HepG2 (cell line): ENCODE data around the gene SPATS2. TPM values are rescaled to one million over a fixed set of nuclear protein-coding genes. Genes with fewer than 3 reads are reported as not detected.

Experiments used
- ATAC-seq: fragments of 200-7000 bp; cut with Tn5 transposase; 3 replicates; pipeline ENCODE4 v1.9.1; 2020; ENCODE audit warnings: mild to moderate bottlenecking, moderate library complexity
- BruUV-seq: library from RNA; stranded (reverse); fragments of 400-500 nt; replicated peaks from 2 replicates; lab custom pipeline; 2021; lab: Mats Ljungman, UMichigan
- CTCF ChIA-PET: fragments of 300-600 bp; formaldehyde crosslinking; extraction: SDS; loops from one replicate; lab custom pipeline; 2021; ENCODE audit warnings: low total read pairs, inconsistent platforms, low intra/inter-chr PET ratio; lab: Yijun Ruan, JAX
- POLR2A ChIA-PET: fragments of 350-600 bp; sonication (Branson Sonifier 250); formaldehyde crosslinking; loops from one replicate; lab custom pipeline; 2020; ENCODE audit warnings: antibody characterized with exemption, inconsistent platforms; lab: Yijun Ruan, JAX
- DNase-seq: peaks from one replicate; pipeline ENCODE4 v3.0.0-alpha.2; 2015; ENCODE audit warnings: low spot score
- FAIRE-seq: peaks from 3 replicates; lab custom pipeline; 2011; peaks lifted over from hg19 to GRCh38; lab: Jason Lieb, UNC
- H2AFZ ChIP-seq: one replicate; pipeline ENCODE4 v1.6.1; 2011; ENCODE audit warnings: low read length, inconsistent platforms
- H3K27ac ChIP-seq: fragments of 300-600 bp; 3 replicates; pipeline ENCODE4 v1.8.0; 2011; ENCODE audit warnings: mixed run types, mild to moderate bottlenecking, mixed read lengths, low read length, inconsistent platforms; ENCODE audit not compliant: insufficient read depth; ENCODE audit errors: extremely low read length
- H3K27me3 ChIP-seq, 2 experiments: fragments of 200-600 bp in 1 of 2; 2 replicates in 1 of 2; 3 replicates in 1 of 2; pipeline versions ENCODE4 v1.6.0 to v1.8.0; 2011; ENCODE audit warnings: low read length in 2 of 2, mild to moderate bottlenecking in 2 of 2, moderate library complexity in 2 of 2, inconsistent platforms in 1 of 2; ENCODE audit not compliant: insufficient read depth in 2 of 2, control insufficient read depth in 1 of 2
- H3K36me3 ChIP-seq, 2 experiments: fragments of 200-600 bp in 1 of 2; replicated peaks in 1 of 2; 2 replicates in 1 of 2; 3 replicates in 1 of 2; pipeline versions ENCODE4 v1.5.1 to v1.8.0; 2011; ENCODE audit warnings: low read length in 2 of 2, inconsistent platforms in 1 of 2; ENCODE audit not compliant: insufficient read depth in 2 of 2, control insufficient read depth in 1 of 2
- H3K4me1 ChIP-seq: 2 replicates; pipeline ENCODE4 v1.5.1; 2012; ENCODE audit warnings: low read length, inconsistent platforms; ENCODE audit not compliant: insufficient read depth
- H3K4me2 ChIP-seq: 2 replicates; pipeline ENCODE4 v1.6.0; 2011; ENCODE audit warnings: low read depth, low read length, inconsistent platforms
- H3K4me3 ChIP-seq, 3 experiments: fragments of 200-600 bp in 1 of 3; sonication (generic), shearing (Covaris generic) in 1 of 3; replicated peaks in 1 of 3; 2 replicates each; pipeline ENCODE4 v1.5.1; 2011 to 2016; ENCODE audit warnings: low read length in 3 of 3, inconsistent platforms in 2 of 3, low read depth in 2 of 3, mild to moderate bottlenecking in 2 of 3, control low read depth in 1 of 3, mixed read lengths in 1 of 3; ENCODE audit not compliant: insufficient read depth in 1 of 3
- H3K79me2 ChIP-seq: one replicate; pipeline ENCODE4 v1.6.1; 2011; ENCODE audit warnings: low read length, inconsistent platforms; ENCODE audit not compliant: insufficient read depth
- H3K9ac ChIP-seq: 2 replicates; pipeline ENCODE4 v1.6.0; 2011; ENCODE audit warnings: mild to moderate bottlenecking, low read depth, low read length, inconsistent platforms; ENCODE audit not compliant: insufficient read depth
- H3K9me3 ChIP-seq: 2 replicates; pipeline ENCODE4 v1.5.1; 2012; ENCODE audit warnings: mild to moderate bottlenecking, low read length
- H4K20me1 ChIP-seq: 2 replicates; pipeline ENCODE4 v1.6.0; 2011; ENCODE audit warnings: inconsistent platforms, mild to moderate bottlenecking, low read length, moderate library complexity; ENCODE audit not compliant: insufficient read depth
- ATAD3A ChIP-seq: sonication (generic); formaldehyde crosslinking; IDR thresholded peaks from 2 replicates; pipeline ENCODE4 v1.4.0; 2020; ENCODE audit warnings: missing genetic modification reagents
- ATF2 ChIP-seq: sonication (generic); formaldehyde crosslinking; IDR thresholded peaks from 2 replicates; pipeline ENCODE4 v1.4.0; 2020; ENCODE audit warnings: missing genetic modification reagents
- BORCS8-MEF2B ChIP-seq: sonication (generic); formaldehyde crosslinking; IDR thresholded peaks from 2 replicates; pipeline ENCODE4 v1.8.0; 2022; ENCODE audit warnings: mild to moderate bottlenecking, missing genetic modification reagents
- HNF4G ChIP-seq, 2 experiments: sonication (generic) in 1 of 2; formaldehyde crosslinking in 1 of 2; IDR thresholded peaks; 2 replicates each; pipeline versions ENCODE4 v1.4.0 to v1.6.1; 2011 to 2020; ENCODE audit warnings: borderline replicate concordance in 2 of 2, low read depth in 2 of 2, mild to moderate bottlenecking in 2 of 2, low read length in 1 of 2, missing genetic modification reagents in 1 of 2, moderate library complexity in 1 of 2
- MED1 ChIP-seq: sonication (generic); formaldehyde crosslinking; IDR thresholded peaks from 2 replicates; pipeline ENCODE4 v1.4.0; 2020; ENCODE audit warnings: missing genetic modification reagents
- MNT ChIP-seq: fragments of 450-650 bp; IDR thresholded peaks from 2 replicates; pipeline ENCODE4 v1.6.1; 2016
- PRPF4 ChIP-seq: fragments of 200-400 bp; formaldehyde crosslinking; IDR thresholded peaks from 2 replicates; pipeline ENCODE4 v1.6.1; 2016; ENCODE audit warnings: low read length, low read depth; ENCODE audit not compliant: poor library complexity, severe bottlenecking
- ZNF276 ChIP-seq: sonication (generic); formaldehyde crosslinking; IDR thresholded peaks from 2 replicates; pipeline ENCODE4 v1.4.0; 2020; ENCODE audit warnings: mild to moderate bottlenecking, low read depth, missing genetic modification reagents
- WGBS: methylation state at CpG from one replicate; pipeline ENCODE4 v1.1.6; 2017; ENCODE audit warnings: low lambda C conversion rate; 5-methylcytosine and 5-hydroxymethylcytosine counted together
- in situ Hi-C: cut with HindIII; loops from 2 replicates; pipeline ENCODE4 v1.10.0; 2017; ENCODE audit warnings: low pct_unique_long_range_greater_than_20kb; ENCODE audit not compliant: extremely low pct_ligation_motif_present
- intact Hi-C: fragments of 100-400 bp; cut with micrococcal nuclease; formaldehyde crosslinking; loops from one replicate; pipeline ENCODE4 v1.10.0; 2022; ENCODE audit not compliant: unreplicated experiment
- polyA plus RNA-seq, 8 experiments: library from polyadenylated mRNA; depleted of rRNA in 3 of 8; stranded (reverse) in 7 of 8; unstranded in 1 of 8; fragments of >200 nt; fragmentation: Illumina TruSeq in 4 of 8; extraction: Trizol in 4 of 8; gene quantifications; 2 replicates each; pipeline versions ENCODE4 v1.2.1 to v1.2.3, GENCODE V29; 2011 to 2016; ENCODE audit warnings: low read depth in 4 of 8, missing spikeins in 1 of 8, mixed read lengths in 1 of 8; ENCODE audit not compliant: insufficient read depth in 1 of 8
- total RNA-seq, 5 experiments: library from RNA; depleted of rRNA; stranded (reverse); fragments of >200 nt; fragmentation: Illumina TruSeq; extraction: Trizol; gene quantifications; 2 replicates each; pipeline ENCODE4 v1.2.3, GENCODE V29; 2016; ENCODE audit warnings: low read depth in 1 of 5

The SPATS2 gene
- total and polyA plus RNA-seq, 2 of the 13 experiments (the other 11 are each of a cell fraction or from before 2014, with no cell fraction given): 19.3 to 28.1 TPM

GRCh38 chr12:49529414-49529813 is 162.2 kb downstream of the SPATS2 start:
- no peaks in the 10 kb centered on the region for H4K20me1 ChIP-seq
- H3K79me2 ChIP-seq: no peaks in the 10 kb centered on the region
- peaks cover 5% of the 10 kb centered on the region for H3K4me1 ChIP-seq
- intact Hi-C loops: no loop called here
- no peaks in the 10 kb centered on the region for H3K9me3 ChIP-seq
- POLR2A ChIA-PET: interaction anchor here (0.7 kb wide), 1 partner anchor 243 kb away, joined by 4 read pairs; no protein-coding TSS in a partner anchor
- WGBS: 97% methylated on average over 1 of the region's 1 CpG
- ATAC-seq (no peak), FAIRE-seq (no peak), DNase-seq (no peak)
- no peak overlapping the region for H3K4me2 ChIP-seq
- H3K27me3 ChIP-seq: no peaks in the 10 kb centered on the region
- H2AFZ ChIP-seq: no peak overlapping the region
- BruUV-seq: no TSS peak
- no peak overlapping the region for H3K9ac ChIP-seq
- H3K4me3 ChIP-seq: no peak overlapping the region
- H3K36me3 ChIP-seq: peaks cover 6 to 22% of the 10 kb centered on the region in 2 experiments; a peak in 4 of 5 replicates
- in situ Hi-C loops: no loop called here
- TF ChIP-seq ATAD3A (no peak), ATF2 (no peak), BORCS8-MEF2B (CRISPR knock-in tag) (no peak), MNT (no peak), HNF4G (IDR thresholded peaks at IDR 0.05; ENCODE audit: borderline replicate concordance, low read depth, low read length) (no peak), HNF4G (CRISPR knock-in tag; IDR thresholded peaks at IDR 0.05; ENCODE audit: borderline replicate concordance, low read depth) (no peak), MED1 (no peak), PRPF4 (no peak), ZNF276 (CRISPR knock-in tag) (no peak)
- CTCF ChIA-PET: no interaction called here
- no peak overlapping the region for H3K27ac ChIP-seq
